GM12801 (cell line): ENCODE data around the gene POPDC2.

Source experiments
- CTCF ChIP-seq: IDR thresholded peaks from one replicate; pipeline ENCODE4 v1.5.1; 2011; ENCODE audit warnings: control low read depth; ENCODE audit not compliant: insufficient read length; ENCODE audit errors: extremely low read depth

The POPDC2 gene

GRCh38 chr3:119628816-119629445 lies 31.5 kb downstream of the POPDC2 start:
- no peak for TF ChIP-seq CTCF

- TF ChIP-seq CTCF = no peak
Observed at GRCh38 chr3:119628390-119628789, 32.0 kb downstream of the POPDC2 start.

- TF ChIP-seq CTCF = no peak
Observed at GRCh38 chr3:119627461-119627860, 32.9 kb downstream of the POPDC2 start.

GRCh38 chr3:119626196-119626595 lies 34.2 kb downstream of the POPDC2 start:
- no peak for TF ChIP-seq CTCF

GRCh38 chr3:119625451-119626153 lies 34.8 kb downstream of the POPDC2 start:
- no peak for TF ChIP-seq CTCF

GRCh38 chr3:119624002-119624720 lies 36.2 kb downstream of the POPDC2 start:
- TF ChIP-seq CTCF = no peak

- TF ChIP-seq CTCF = no peak
Observed at GRCh38 chr3:119620899-119621298, 39.5 kb downstream of the POPDC2 start.
